Measurements from ENCODE around the gene CAMTA1. TPM values are rescaled to one million over a fixed set of nuclear protein-coding genes. Genes with fewer than 3 reads are reported as not detected.

The CAMTA1 gene
- polyA plus RNA-seq, 1 donor (not counting 4 experiments of a cell fraction or from before 2014, with no cell fraction given), result 51.4 TPM

GRCh38 chr1:7557301-7557891, 772.1 kb downstream of the CAMTA1 start:
- H3K79me2 ChIP-seq (ENCODE audit: control insufficient read depth, insufficient read depth, low read length), result no peaks in the 10 kb centered on the region
- no peaks in the 10 kb centered on the region for H3K9me1 ChIP-seq (ENCODE audit: control insufficient read depth, extremely low read depth, insufficient read depth, low read length)
- H3K27ac ChIP-seq (ENCODE audit: control insufficient read depth, insufficient read depth, low read length), result no peak overlapping the region
- no peak overlapping the region for H3K9ac ChIP-seq (ENCODE audit: control insufficient read depth, extremely low read depth, insufficient read depth, low read length)
- no peak overlapping the region for H2AFZ ChIP-seq (ENCODE audit: control insufficient read depth, low read length)
- DNase-seq (ENCODE audit: low read depth, low spot score) (no peak), FAIRE-seq (no peak)
- H3K4me2 ChIP-seq (ENCODE audit: control insufficient read depth, extremely low read depth, insufficient read depth, low read depth, low read length), result no peak overlapping the region
- H3K9me3 ChIP-seq (ENCODE audit: control insufficient read depth, low read depth, low read length), result no peaks in the 10 kb centered on the region
- dilution Hi-C loops (cut with MboI; ENCODE audit: extremely low pct_ligation_motif_present, low sequenced_read_pairs), result no loop called here
- H3K36me3 ChIP-seq (ENCODE audit: control insufficient read depth in 2 of 2, extremely low read depth in 1 of 2, insufficient read depth in 2 of 2, low read length in 2 of 2), result no peaks in the 10 kb centered on the region
- TF ChIP-seq EZH2 (IDR thresholded peaks at IDR 0.05; ENCODE audit: low read length) (no peak), CTCF (optimal IDR thresholded peaks at IDR 0.05 in 1 of 3, IDR thresholded peaks at IDR 0.05 in 1 of 3, conservative IDR thresholded peaks at IDR 0.05 in 1 of 3; ENCODE audit: extremely low read depth in 1 of 3, insufficient read depth in 2 of 3, low read length in 3 of 3) (no peak)
- H4K20me1 ChIP-seq (ENCODE audit: control insufficient read depth, extremely low read depth, insufficient read depth, low read length), result no peaks in the 10 kb centered on the region
- H3K4me1 ChIP-seq (ENCODE audit: control insufficient read depth, extremely low read depth, insufficient read depth, low read length), result peaks cover 16% of the 10 kb centered on the region
- H3K27me3 ChIP-seq (ENCODE audit: control insufficient read depth, extremely low read depth, insufficient read depth, low read length), result peaks cover 9% of the 10 kb centered on the region
- H3K4me3 ChIP-seq (ENCODE audit: control insufficient read depth in 2 of 3, extremely low read depth in 1 of 3, insufficient read depth in 2 of 3, low read depth in 1 of 3, low read length in 3 of 3), result no peak overlapping the region

- no peak overlapping the region for H2AFZ ChIP-seq (ENCODE audit: control insufficient read depth, low read length)
- no peak overlapping the region for H3K27ac ChIP-seq (ENCODE audit: control insufficient read depth, insufficient read depth, low read length)
Measured at GRCh38 chr1:7558041-7558461, 772.8 kb downstream of the CAMTA1 start.

More at GRCh38 chr1:7558041-7558461, 772.8 kb downstream of the CAMTA1 start:
- Histone ChIP-seq H3K9ac (ENCODE audit: control insufficient read depth, extremely low read depth, insufficient read depth, low read length) (no peak overlapping the region), H3K4me2 (ENCODE audit: control insufficient read depth, extremely low read depth, insufficient read depth, low read depth, low read length) (no peak overlapping the region), H3K79me2 (ENCODE audit: control insufficient read depth, insufficient read depth, low read length) (no peaks in the 10 kb centered on the region), H3K36me3 (ENCODE audit: control insufficient read depth in 2 of 2, extremely low read depth in 1 of 2, insufficient read depth in 2 of 2, low read length in 2 of 2) (no peaks in the 10 kb centered on the region), H3K4me3 (ENCODE audit: control insufficient read depth in 2 of 3, extremely low read depth in 1 of 3, insufficient read depth in 2 of 3, low read depth in 1 of 3, low read length in 3 of 3) (no peak overlapping the region), H3K4me1 (ENCODE audit: control insufficient read depth, extremely low read depth, insufficient read depth, low read length) (peaks cover 16% of the 10 kb centered on the region), H4K20me1 (ENCODE audit: control insufficient read depth, extremely low read depth, insufficient read depth, low read length) (no peaks in the 10 kb centered on the region), H3K27me3 (ENCODE audit: control insufficient read depth, extremely low read depth, insufficient read depth, low read length) (peaks cover 9% of the 10 kb centered on the region), H3K9me1 (ENCODE audit: control insufficient read depth, extremely low read depth, insufficient read depth, low read length) (no peaks in the 10 kb centered on the region), H3K9me3 (ENCODE audit: control insufficient read depth, low read depth, low read length) (no peaks in the 10 kb centered on the region)
- dilution Hi-C loops (cut with MboI; ENCODE audit: extremely low pct_ligation_motif_present, low sequenced_read_pairs), result no loop called here
- no peak for TF ChIP-seq CTCF (optimal IDR thresholded peaks at IDR 0.05 in 1 of 3, IDR thresholded peaks at IDR 0.05 in 1 of 3, conservative IDR thresholded peaks at IDR 0.05 in 1 of 3; ENCODE audit: extremely low read depth in 1 of 3, insufficient read depth in 2 of 3, low read length in 3 of 3)
- no peak for TF ChIP-seq EZH2 (IDR thresholded peaks at IDR 0.05; ENCODE audit: low read length)
- DNase-seq (ENCODE audit: low read depth, low spot score), result no peak
- FAIRE-seq, result no peak

All from keratinocyte (primary cell).